Activated CD4-positive, alpha-beta memory T cell treated with anti-CD3 and anti-CD28 coated beads for 36 hours (primary cell): ENCODE data around the gene GNAI3. TPM values are rescaled to one million over a fixed set of nuclear protein-coding genes. Genes with fewer than 3 reads are reported as not detected.

Source experiments
- CTCF ChIA-PET: fragments of 350-600 bp; sonication (Branson Sonifier 250); formaldehyde crosslinking; loops from one replicate; lab custom pipeline; 2021; ENCODE audit warnings: antibody characterized with exemption, inconsistent platforms; lab: Charles Lee
- POLR2A ChIA-PET: fragments of 350-600 bp; sonication (Branson Sonifier 250); formaldehyde crosslinking; loops from one replicate; lab custom pipeline; 2021; ENCODE audit warnings: antibody characterized with exemption; lab: Charles Lee
- DNase-seq: peaks from one replicate; pipeline ENCODE4 v3.0.0-alpha.2; 2020
- H3K27ac Mint-ChIP-seq: one replicate; pipeline ENCODE4 v1.8.0; 2021; ENCODE audit warnings: mixed read lengths
- H3K27me3 Mint-ChIP-seq: one replicate; pipeline ENCODE4 v1.8.0; 2021; ENCODE audit warnings: mixed read lengths
- H3K36me3 Mint-ChIP-seq: one replicate; pipeline ENCODE4 v1.8.0; 2021; ENCODE audit warnings: mixed read lengths
- H3K4me1 Mint-ChIP-seq: one replicate; pipeline ENCODE4 v1.8.0; 2021; ENCODE audit warnings: low read depth, mixed read lengths
- H3K4me3 Mint-ChIP-seq: one replicate; pipeline ENCODE4 v1.8.0; 2021; ENCODE audit warnings: mild to moderate bottlenecking, mixed read lengths
- H3K9me3 Mint-ChIP-seq: one replicate; pipeline ENCODE4 v1.8.0; 2021; ENCODE audit warnings: mixed read lengths
- intact Hi-C: fragments of 100-400 bp; cut with micrococcal nuclease; formaldehyde crosslinking; loops from one replicate; pipeline ENCODE4 v1.15.1; 2023
- total RNA-seq, 2 experiments: library from RNA; stranded (reverse); gene quantifications; one replicate each; pipeline ENCODE4 v1.2.3, GENCODE V29; 2021

Gene GNAI3
- total RNA-seq = 1 to 10 TPM; 9.2 to 9.9 TPM

GRCh38 chr1:109548321-109549267, at the start of gene GNAI3:
TSS of gene GNAI3 (plus strand) at chr1:109548615. CDS start at chr1:109548721, 106 bp downstream.
- peaks cover 41% of the 10 kb centered on the region for H3K4me1 Mint-ChIP-seq

GRCh38 chr1:109499081-109499480, 49.3 kb upstream of the GNAI3 start:
- H3K27me3 Mint-ChIP-seq = no peaks in the 10 kb centered on the region
- no peak for DNase-seq
- H3K4me3 Mint-ChIP-seq = no peak overlapping the region
- peaks cover 85% of the 10 kb centered on the region for H3K4me1 Mint-ChIP-seq
- H3K9me3 Mint-ChIP-seq = no peaks in the 10 kb centered on the region
- ChIA-PET POLR2A (interaction anchor here (0.6 to 3.3 kb wide), 5 partner anchors 8 to 33 kb away, joined by 3 to 11 read pairs (median 4); partner anchors contain the start of genes AMIGO1 and ATXN7L2), CTCF (interaction anchor here (0.6 to 31.5 kb wide), 11 partner anchors 3 to 537 kb away, joined by 3 to 1096 read pairs (median 4); partner anchors contain the start of genes AMIGO1, ATXN7L2, CYB561D1 and GPR61)
- peak overlapping the region; percentile 38 for H3K27ac Mint-ChIP-seq
- intact Hi-C loops = no loop called here
- peaks cover 10% of the 10 kb centered on the region for H3K36me3 Mint-ChIP-seq

More at GRCh38 chr1:109548321-109549267, at the start of gene GNAI3:
- peak within 1 kb of the TSS; percentile 94 for H3K27ac Mint-ChIP-seq
- CTCF ChIA-PET = interaction anchor here (0.9 to 3.2 kb wide), 20 partner anchors 13 to 481 kb away, joined by 3 to 52 read pairs (median 4); partner anchors contain the start of genes AHCYL1, AMPD2, ATXN7L2 and CYB561D1
- H3K36me3 Mint-ChIP-seq = peaks cover 5% of the 10 kb centered on the region
- POLR2A ChIA-PET = interaction anchor here (0.9 to 2.7 kb wide), 20 partner anchors 13 to 436 kb away, joined by 3 to 35 read pairs (median 5); partner anchors contain the start of genes AHCYL1, AMIGO1, AMPD2 and ATXN7L2
- no peaks in the 10 kb centered on the region for H3K9me3 Mint-ChIP-seq
- DNase-seq = peak; percentile 98
- H3K27me3 Mint-ChIP-seq = no peaks in the 10 kb centered on the region
- H3K4me3 Mint-ChIP-seq = peak within 1 kb of the TSS; percentile 86
- intact Hi-C loops = loop anchor here (1.0 to 10.0 kb wide), 5 partner anchors 73 to 801 kb away; partner anchors contain the start of genes PSMA5, STRIP1 and STXBP3

GRCh38 chr1:109499661-109500536, 48.5 kb upstream of the GNAI3 start:
- Mint-ChIP-seq H3K27ac (peak overlapping the region; percentile 38), H3K9me3 (no peaks in the 10 kb centered on the region), H3K4me3 (no peak overlapping the region), H3K27me3 (no peaks in the 10 kb centered on the region), H3K36me3 (peaks cover 10% of the 10 kb centered on the region), H3K4me1 (peaks cover 88% of the 10 kb centered on the region)
- ChIA-PET POLR2A (interaction anchor here (2.8 to 3.3 kb wide), 2 partner anchors 9 to 31 kb away, joined by 9 to 11 read pairs; partner anchors contain the start of gene AMIGO1), CTCF (interaction anchor here (0.6 to 31.5 kb wide), 10 partner anchors 2 to 250 kb away, joined by 3 to 1096 read pairs (median 4); partner anchors contain the start of genes AMIGO1, ATXN7L2, CELSR2 and CYB561D1)
- intact Hi-C loops = loop anchor here (1.0 to 5.0 kb wide), 2 partner anchors 32 to 122 kb away; no protein-coding TSS in a partner anchor
- DNase-seq = peak; percentile 70

GRCh38 chr1:109500941-109501381, 47.5 kb upstream of the GNAI3 start:
- ChIA-PET POLR2A (interaction anchor here (2.8 kb wide), 1 partner anchor 17 kb away, joined by 11 read pairs; the partner anchor contains the start of gene ATXN7L2), CTCF (interaction anchor here (0.6 to 31.5 kb wide), 6 partner anchors 1 to 249 kb away, joined by 3 to 1096 read pairs (median 232); partner anchors contain the start of genes AMIGO1, ATXN7L2, CYB561D1 and GPR61)
- DNase-seq = no peak
- Mint-ChIP-seq H3K9me3 (no peaks in the 10 kb centered on the region), H3K36me3 (peaks cover 9% of the 10 kb centered on the region), H3K4me1 (peaks cover 88% of the 10 kb centered on the region), H3K4me3 (no peak overlapping the region), H3K27ac (peak overlapping the region; percentile 54), H3K27me3 (no peaks in the 10 kb centered on the region)
- intact Hi-C loops = loop anchor here (1.0 to 5.0 kb wide), 2 partner anchors 31 to 121 kb away; no protein-coding TSS in a partner anchor

- peaks cover 4% of the 10 kb centered on the region for H3K36me3 Mint-ChIP-seq
- H3K9me3 Mint-ChIP-seq = no peaks in the 10 kb centered on the region
- intact Hi-C loops = loop anchor here (5.0 kb wide), 1 partner anchor 120 kb away; no protein-coding TSS in a partner anchor
- DNase-seq = no peak
- peak overlapping the region; percentile 70 for H3K27ac Mint-ChIP-seq
- H3K4me1 Mint-ChIP-seq = peaks cover 88% of the 10 kb centered on the region
- no peaks in the 10 kb centered on the region for H3K27me3 Mint-ChIP-seq
- POLR2A ChIA-PET = interaction anchor here (2.8 kb wide), 1 partner anchor 17 kb away, joined by 11 read pairs; the partner anchor contains the start of gene ATXN7L2
- no peak overlapping the region for H3K4me3 Mint-ChIP-seq
- CTCF ChIA-PET = interaction anchor here (1.6 to 31.5 kb wide), 6 partner anchors 0 to 138 kb away, joined by 4 to 1096 read pairs (median 223); partner anchors contain the start of genes AMIGO1, ATXN7L2, CYB561D1 and GPR61
Observed at GRCh38 chr1:109501644-109502363, 46.6 kb upstream of the GNAI3 start.

GRCh38 chr1:109502364-109502851, 46.0 kb upstream of the GNAI3 start:
- DNase-seq = peak; percentile 55
- intact Hi-C loops = loop anchor here (5.0 kb wide), 1 partner anchor 120 kb away; no protein-coding TSS in a partner anchor

GRCh38 chr1:109503935-109504334, 44.5 kb upstream of the GNAI3 start:
- no peaks in the 10 kb centered on the region for H3K9me3 Mint-ChIP-seq
- H3K4me1 Mint-ChIP-seq = peaks cover 90% of the 10 kb centered on the region
- H3K4me3 Mint-ChIP-seq = no peak overlapping the region
- DNase-seq = no peak
- intact Hi-C loops = loop anchor here (5.0 kb wide), 1 partner anchor 118 kb away; no protein-coding TSS in a partner anchor
- peaks cover 4% of the 10 kb centered on the region for H3K36me3 Mint-ChIP-seq
- peak overlapping the region; percentile 67 for H3K27ac Mint-ChIP-seq
- H3K27me3 Mint-ChIP-seq = no peaks in the 10 kb centered on the region
- CTCF ChIA-PET = interaction anchor here (1.0 to 31.5 kb wide), 4 partner anchors 13 to 127 kb away, joined by 3 to 1096 read pairs (median 223); partner anchors contain the start of genes ATXN7L2, CYB561D1, GPR61 and PSMA5
- POLR2A ChIA-PET = interaction anchor here (2.8 kb wide), 1 partner anchor 20 kb away, joined by 11 read pairs; the partner anchor contains the start of gene ATXN7L2

More at GRCh38 chr1:109502364-109502851, 46.0 kb upstream of the GNAI3 start:
- Mint-ChIP-seq H3K4me3 (peak overlapping the region; percentile 5), H3K9me3 (no peaks in the 10 kb centered on the region), H3K27me3 (no peaks in the 10 kb centered on the region), H3K36me3 (peaks cover 4% of the 10 kb centered on the region), H3K27ac (peak overlapping the region; percentile 78), H3K4me1 (peaks cover 90% of the 10 kb centered on the region)
- ChIA-PET CTCF (interaction anchor here (0.9 to 31.5 kb wide), 6 partner anchors 11 to 138 kb away, joined by 3 to 1096 read pairs (median 8); partner anchors contain the start of genes ATXN7L2, CYB561D1, GPR61 and PSMA5), POLR2A (interaction anchor here (2.8 kb wide), 1 partner anchor 18 kb away, joined by 11 read pairs; the partner anchor contains the start of gene ATXN7L2)

GRCh38 chr1:109504974-109505373, 43.4 kb upstream of the GNAI3 start:
- DNase-seq = no peak
- Mint-ChIP-seq H3K27ac (peak overlapping the region; percentile 60), H3K27me3 (no peaks in the 10 kb centered on the region), H3K9me3 (no peaks in the 10 kb centered on the region), H3K4me1 (peaks cover 87% of the 10 kb centered on the region), H3K4me3 (no peak overlapping the region), H3K36me3 (peaks cover 2% of the 10 kb centered on the region)
- intact Hi-C loops = loop anchor here (5.0 kb wide), 1 partner anchor 117 kb away; no protein-coding TSS in a partner anchor
- ChIA-PET POLR2A (interaction anchor here (1.0 to 1.5 kb wide), 4 partner anchors 10 to 43 kb away, joined by 3 to 5 read pairs (median 4); partner anchors contain the start of genes ATXN7L2 and GNAI3), CTCF (interaction anchor here (1.0 to 31.5 kb wide), 6 partner anchors 14 to 393 kb away, joined by 3 to 1096 read pairs (median 8); partner anchors contain the start of genes ATXN7L2, CYB561D1, GPR61 and PSMA5)
